ENCODE data around the gene COX7A2. TPM values are rescaled to one million over a fixed set of nuclear protein-coding genes. Genes with fewer than 3 reads are reported as not detected.
A peak's percentile ranks its signal among the peaks of the same experiment; 100 is the strongest.

COX7A2 gene
- total RNA-seq, 1 experiment from 2014 or later = 600 TPM

DNA sequence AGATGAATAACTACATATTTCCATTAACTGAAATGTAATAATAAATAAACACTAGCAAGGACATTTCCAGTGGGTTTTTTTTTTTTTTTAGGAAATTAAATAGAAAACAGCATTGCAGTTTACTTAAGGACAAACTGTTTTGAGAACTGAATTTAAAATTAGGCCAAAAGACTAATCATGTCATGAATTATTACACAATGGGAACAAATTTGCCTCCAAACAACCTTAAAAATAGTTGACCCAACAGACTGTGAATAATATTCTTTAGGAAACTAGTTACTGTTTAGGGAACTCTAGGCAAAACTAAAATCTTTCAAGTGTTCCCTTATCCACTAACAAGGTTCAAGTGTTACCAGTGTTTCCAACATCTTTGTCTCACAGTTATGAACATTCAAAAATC lies 21.3 kb downstream of the COX7A2 start (continued):
- TF ChIP-seq SIN3A (IDR thresholded peaks at IDR 0.05; ENCODE audit: low read depth) = no peak
- no peak for TF ChIP-seq JUND (IDR thresholded peaks at IDR 0.05)
- TF ChIP-seq EZH2 (IDR thresholded peaks at IDR 0.05) = no peak
- TF ChIP-seq EGR1 (IDR thresholded peaks at IDR 0.05; ENCODE audit: low read depth) = no peak

- no peaks in the 10 kb centered on the region for H4K20me1 ChIP-seq (ENCODE audit: insufficient read depth)
- H3K9me3 ChIP-seq (ENCODE audit: control insufficient read depth in 1 of 2, insufficient read depth in 1 of 2, low read depth in 1 of 2, low read length in 2 of 2) = no peaks in the 10 kb centered on the region
- DNase-seq (ENCODE audit: low read depth, low spot score) (no peak), ATAC-seq (no peak)
- H3K27me3 ChIP-seq (ENCODE audit: insufficient read depth, low read length) = no peaks in the 10 kb centered on the region
- RAD21 ChIA-PET (ENCODE audit: low non-redundant PET in 1 of 2, low total read pairs in 2 of 2, uncharacterized antibody in 2 of 2, unreplicated experiment in 2 of 2) = no interaction called here
- H3K36me3 ChIP-seq (ENCODE audit: control insufficient read depth in 1 of 2, insufficient read depth in 2 of 2, low read length in 2 of 2) = no peaks in the 10 kb centered on the region
- no peak for TF ChIP-seq SIN3A (IDR thresholded peaks at IDR 0.05; ENCODE audit: low read depth)
- TF ChIP-seq, protein P1, sequence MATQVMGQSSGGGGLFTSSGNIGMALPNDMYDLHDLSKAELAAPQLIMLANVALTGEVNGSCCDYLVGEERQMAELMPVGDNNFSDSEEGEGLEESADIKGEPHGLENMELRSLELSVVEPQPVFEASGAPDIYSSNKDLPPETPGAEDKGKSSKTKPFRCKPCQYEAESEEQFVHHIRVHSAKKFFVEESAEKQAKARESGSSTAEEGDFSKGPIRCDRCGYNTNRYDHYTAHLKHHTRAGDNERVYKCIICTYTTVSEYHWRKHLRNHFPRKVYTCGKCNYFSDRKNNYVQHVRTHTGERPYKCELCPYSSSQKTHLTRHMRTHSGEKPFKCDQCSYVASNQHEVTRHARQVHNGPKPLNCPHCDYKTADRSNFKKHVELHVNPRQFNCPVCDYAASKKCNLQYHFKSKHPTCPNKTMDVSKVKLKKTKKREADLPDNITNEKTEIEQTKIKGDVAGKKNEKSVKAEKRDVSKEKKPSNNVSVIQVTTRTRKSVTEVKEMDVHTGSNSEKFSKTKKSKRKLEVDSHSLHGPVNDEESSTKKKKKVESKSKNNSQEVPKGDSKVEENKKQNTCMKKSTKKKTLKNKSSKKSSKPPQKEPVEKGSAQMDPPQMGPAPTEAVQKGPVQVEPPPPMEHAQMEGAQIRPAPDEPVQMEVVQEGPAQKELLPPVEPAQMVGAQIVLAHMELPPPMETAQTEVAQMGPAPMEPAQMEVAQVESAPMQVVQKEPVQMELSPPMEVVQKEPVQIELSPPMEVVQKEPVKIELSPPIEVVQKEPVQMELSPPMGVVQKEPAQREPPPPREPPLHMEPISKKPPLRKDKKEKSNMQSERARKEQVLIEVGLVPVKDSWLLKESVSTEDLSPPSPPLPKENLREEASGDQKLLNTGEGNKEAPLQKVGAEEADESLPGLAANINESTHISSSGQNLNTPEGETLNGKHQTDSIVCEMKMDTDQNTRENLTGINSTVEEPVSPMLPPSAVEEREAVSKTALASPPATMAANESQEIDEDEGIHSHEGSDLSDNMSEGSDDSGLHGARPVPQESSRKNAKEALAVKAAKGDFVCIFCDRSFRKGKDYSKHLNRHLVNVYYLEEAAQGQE (IDR thresholded peaks at IDR 0.05; ENCODE audit: low read depth) = 0 out of 2 replicates have a peak, but pooled peaks have one; percentile 5
- H3K4me2 ChIP-seq (ENCODE audit: low read length) = no peak overlapping the region
- H3K9me2 ChIP-seq (ENCODE audit: insufficient read depth) = no peaks in the 10 kb centered on the region
- CTCF ChIA-PET = interaction anchor here (1.6 kb wide), 1 partner anchor 12 kb away, joined by 4 read pairs; no protein-coding TSS in a partner anchor
- intact Hi-C loops (cut with micrococcal nuclease) = no loop called here
- POLR2A ChIA-PET = no interaction called here
- H3K4me3 ChIP-seq (replicated peaks in 1 of 2; ENCODE audit: low read depth in 1 of 2, low read length in 2 of 2) = no peak overlapping the region
- H2AFZ ChIP-seq (ENCODE audit: low read depth, low read length, poor library complexity, severe bottlenecking) = no peak overlapping the region
- H3K27ac ChIP-seq (ENCODE audit: low read depth, low read length) = no peak overlapping the region
- no TSS peak for BruUV-seq (replicated peaks)
- H3K79me2 ChIP-seq (ENCODE audit: insufficient read depth, low read length) = no peaks in the 10 kb centered on the region
- peaks cover 0 to 7% of the 10 kb centered on the region in 2 experiments; a peak in 2 of 4 replicates for H3K4me1 ChIP-seq (ENCODE audit: control insufficient read depth in 1 of 2, insufficient read depth in 2 of 2, low read length in 2 of 2)
- no peak overlapping the region for H3K9ac ChIP-seq (ENCODE audit: low read length)
Observed at GRCh38 chr6:75221116-75221515, 22.5 kb downstream of the COX7A2 start.
